ENCODE results near the gene BRSK2.

DNA sequence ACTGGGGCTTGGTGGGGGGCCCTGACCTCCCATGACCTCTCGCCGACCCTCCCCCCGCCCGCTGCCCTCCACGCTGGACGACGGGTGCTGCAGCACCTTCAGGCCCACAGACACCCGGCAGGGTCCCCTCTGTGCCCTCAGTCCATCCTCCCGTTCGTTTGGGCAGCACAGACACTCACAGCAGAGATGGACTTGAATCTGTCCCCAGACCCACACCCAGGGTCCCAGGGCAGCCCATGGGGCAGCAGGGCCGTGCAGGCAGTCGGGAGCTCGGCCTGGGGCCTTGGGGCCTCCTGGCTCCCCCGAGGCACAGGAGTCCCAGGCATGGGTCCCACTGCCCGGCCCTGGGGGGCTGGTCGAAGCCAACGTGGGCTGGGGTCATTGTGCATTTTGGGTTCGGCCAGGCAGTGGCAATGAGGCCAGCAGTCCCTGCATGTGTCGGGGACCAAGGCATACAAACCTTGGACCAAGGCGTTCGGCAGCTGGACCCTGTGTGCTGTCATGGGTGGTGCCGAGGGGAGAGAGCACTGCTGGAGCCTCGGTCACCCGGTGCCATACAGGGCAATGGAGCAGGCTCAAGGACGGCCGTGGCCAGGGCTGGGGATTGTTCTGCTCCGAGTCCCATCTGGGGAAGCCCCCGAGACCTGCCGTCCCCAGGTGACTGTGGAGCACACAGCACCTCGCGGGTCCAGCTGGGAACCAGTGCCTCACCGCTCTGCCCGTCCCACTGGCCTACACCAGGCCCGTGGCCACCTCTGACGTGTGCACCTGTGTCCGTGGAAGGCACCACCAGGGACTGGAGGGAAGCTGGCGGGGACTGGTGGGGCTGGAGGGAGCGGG lies 19.3 kb upstream of the BRSK2 start:
- no peak for TF ChIP-seq POLR2A (IDR thresholded peaks at IDR 0.05)
- TF ChIP-seq, protein P1, sequence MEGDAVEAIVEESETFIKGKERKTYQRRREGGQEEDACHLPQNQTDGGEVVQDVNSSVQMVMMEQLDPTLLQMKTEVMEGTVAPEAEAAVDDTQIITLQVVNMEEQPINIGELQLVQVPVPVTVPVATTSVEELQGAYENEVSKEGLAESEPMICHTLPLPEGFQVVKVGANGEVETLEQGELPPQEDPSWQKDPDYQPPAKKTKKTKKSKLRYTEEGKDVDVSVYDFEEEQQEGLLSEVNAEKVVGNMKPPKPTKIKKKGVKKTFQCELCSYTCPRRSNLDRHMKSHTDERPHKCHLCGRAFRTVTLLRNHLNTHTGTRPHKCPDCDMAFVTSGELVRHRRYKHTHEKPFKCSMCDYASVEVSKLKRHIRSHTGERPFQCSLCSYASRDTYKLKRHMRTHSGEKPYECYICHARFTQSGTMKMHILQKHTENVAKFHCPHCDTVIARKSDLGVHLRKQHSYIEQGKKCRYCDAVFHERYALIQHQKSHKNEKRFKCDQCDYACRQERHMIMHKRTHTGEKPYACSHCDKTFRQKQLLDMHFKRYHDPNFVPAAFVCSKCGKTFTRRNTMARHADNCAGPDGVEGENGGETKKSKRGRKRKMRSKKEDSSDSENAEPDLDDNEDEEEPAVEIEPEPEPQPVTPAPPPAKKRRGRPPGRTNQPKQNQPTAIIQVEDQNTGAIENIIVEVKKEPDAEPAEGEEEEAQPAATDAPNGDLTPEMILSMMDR (IDR thresholded peaks at IDR 0.05): no peak
